Measurements from ENCODE around the gene SEC16B.
"Not testable (repeated sequence)": the region's sequence is repeated elsewhere in the genome, so short reads cannot be mapped to it uniquely, and the experiment has no call there.

Gene SEC16B

GRCh38 chr1:177969825-177970371 is at the start of gene SEC16B:
SEC16B (minus strand) TSS chr1:177970058; CDS start chr1:177967981, 2,077 bp downstream.
- Mint-ChIP-seq H3K9me3 (no peaks in the 10 kb centered on the region), H3K4me3 (no peak within 1 kb of the TSS), H3K4me1 (ENCODE audit: low read depth) (no peaks in the 10 kb centered on the region), H3K27ac (no peak within 1 kb of the TSS), H3K27me3 (ENCODE audit: low read depth) (no peaks in the 10 kb centered on the region), H3K36me3 (ENCODE audit: low read depth) (no peaks in the 10 kb centered on the region)

- no peaks in the 10 kb centered on the region for H3K36me3 Mint-ChIP-seq (ENCODE audit: low read depth)
Observed at GRCh38 chr1:178019622-178020021, 49.8 kb upstream of the SEC16B start.

GRCh38 chr1:178019208-178019607 is 49.4 kb upstream of the SEC16B start:
- Mint-ChIP-seq H3K4me1 (ENCODE audit: low read depth) (no peaks in the 10 kb centered on the region), H3K27me3 (ENCODE audit: low read depth) (no peaks in the 10 kb centered on the region), H3K9me3 (peaks cover 4% of the 10 kb centered on the region), H3K36me3 (ENCODE audit: low read depth) (no peaks in the 10 kb centered on the region), H3K27ac (no peak overlapping the region), H3K4me3 (no peak overlapping the region)

More at GRCh38 chr1:178019622-178020021, 49.8 kb upstream of the SEC16B start:
- Mint-ChIP-seq H3K4me3 (no peak overlapping the region), H3K9me3 (peaks cover 4% of the 10 kb centered on the region), H3K4me1 (ENCODE audit: low read depth) (no peaks in the 10 kb centered on the region), H3K27ac (no peak overlapping the region), H3K27me3 (ENCODE audit: low read depth) (no peaks in the 10 kb centered on the region)

GRCh38 chr1:178017517-178017916 is 47.7 kb upstream of the SEC16B start:
- H3K4me3 Mint-ChIP-seq: no peak overlapping the region
- H3K36me3 Mint-ChIP-seq (ENCODE audit: low read depth): no peaks in the 10 kb centered on the region
- no peaks in the 10 kb centered on the region for H3K4me1 Mint-ChIP-seq (ENCODE audit: low read depth)
- peaks cover 4% of the 10 kb centered on the region for H3K9me3 Mint-ChIP-seq
- no peaks in the 10 kb centered on the region for H3K27me3 Mint-ChIP-seq (ENCODE audit: low read depth)
- no peak overlapping the region for H3K27ac Mint-ChIP-seq

GRCh38 chr1:178011864-178012503 is 42.1 kb upstream of the SEC16B start:
- Mint-ChIP-seq H3K27me3 (ENCODE audit: low read depth) (no peaks in the 10 kb centered on the region), H3K27ac (no peak overlapping the region), H3K4me3 (no peak overlapping the region), H3K9me3 (no peaks in the 10 kb centered on the region), H3K4me1 (ENCODE audit: low read depth) (no peaks in the 10 kb centered on the region), H3K36me3 (ENCODE audit: low read depth) (no peaks in the 10 kb centered on the region)

GRCh38 chr1:178011465-178011828 is 41.6 kb upstream of the SEC16B start:
- Mint-ChIP-seq H3K27ac (no peak overlapping the region), H3K4me1 (ENCODE audit: low read depth) (no peaks in the 10 kb centered on the region), H3K9me3 (no peaks in the 10 kb centered on the region), H3K27me3 (ENCODE audit: low read depth) (no peaks in the 10 kb centered on the region), H3K36me3 (ENCODE audit: low read depth) (no peaks in the 10 kb centered on the region), H3K4me3 (no peak overlapping the region)

- H3K27me3 Mint-ChIP-seq (ENCODE audit: low read depth): no peaks in the 10 kb centered on the region
- no peaks in the 10 kb centered on the region for H3K36me3 Mint-ChIP-seq (ENCODE audit: low read depth)
- no peaks in the 10 kb centered on the region for H3K4me1 Mint-ChIP-seq (ENCODE audit: low read depth)
- peaks cover 3% of the 10 kb centered on the region for H3K9me3 Mint-ChIP-seq
- no peak overlapping the region for H3K4me3 Mint-ChIP-seq
- no peak overlapping the region for H3K27ac Mint-ChIP-seq
Observed at GRCh38 chr1:178010674-178011464, 41.0 kb upstream of the SEC16B start.

GRCh38 chr1:178006043-178006442 is 36.2 kb upstream of the SEC16B start:
- Mint-ChIP-seq H3K9me3 (peaks cover 3% of the 10 kb centered on the region), H3K4me3 (no peak overlapping the region), H3K27ac (no peak overlapping the region)

GRCh38 chr1:178005450-178005849 is 35.6 kb upstream of the SEC16B start:
- Mint-ChIP-seq H3K27ac (no peak overlapping the region), H3K4me1 (ENCODE audit: low read depth) (no peaks in the 10 kb centered on the region), H3K27me3 (ENCODE audit: low read depth) (no peaks in the 10 kb centered on the region), H3K9me3 (peaks cover 3% of the 10 kb centered on the region), H3K36me3 (ENCODE audit: low read depth) (no peaks in the 10 kb centered on the region), H3K4me3 (no peak overlapping the region)

More at GRCh38 chr1:178006043-178006442, 36.2 kb upstream of the SEC16B start:
- no peaks in the 10 kb centered on the region for H3K4me1 Mint-ChIP-seq (ENCODE audit: low read depth)
- no peaks in the 10 kb centered on the region for H3K27me3 Mint-ChIP-seq (ENCODE audit: low read depth)
- no peaks in the 10 kb centered on the region for H3K36me3 Mint-ChIP-seq (ENCODE audit: low read depth)

- no peaks in the 10 kb centered on the region for H3K27me3 Mint-ChIP-seq (ENCODE audit: low read depth)
- no peaks in the 10 kb centered on the region for H3K36me3 Mint-ChIP-seq (ENCODE audit: low read depth)
- no peak overlapping the region for H3K27ac Mint-ChIP-seq
- no peaks in the 10 kb centered on the region for H3K4me1 Mint-ChIP-seq (ENCODE audit: low read depth)
- H3K9me3 Mint-ChIP-seq: peaks cover 3% of the 10 kb centered on the region
- H3K4me3 Mint-ChIP-seq: no peak overlapping the region
Observed at GRCh38 chr1:178004926-178005391, 35.1 kb upstream of the SEC16B start.

GRCh38 chr1:177998696-177999631 is 29.1 kb upstream of the SEC16B start:
- Mint-ChIP-seq H3K27ac (no peak overlapping the region), H3K4me3 (no peak overlapping the region), H3K4me1 (ENCODE audit: low read depth) (no peaks in the 10 kb centered on the region), H3K9me3 (peaks cover 14% of the 10 kb centered on the region), H3K27me3 (ENCODE audit: low read depth) (no peaks in the 10 kb centered on the region), H3K36me3 (ENCODE audit: low read depth) (no peaks in the 10 kb centered on the region)

GRCh38 chr1:177996957-177997356 is 27.1 kb upstream of the SEC16B start:
- peaks cover 14% of the 10 kb centered on the region for H3K9me3 Mint-ChIP-seq
- no peaks in the 10 kb centered on the region for H3K4me1 Mint-ChIP-seq (ENCODE audit: low read depth)
- H3K36me3 Mint-ChIP-seq (ENCODE audit: low read depth): no peaks in the 10 kb centered on the region
- H3K27ac Mint-ChIP-seq: no peak overlapping the region
- H3K4me3 Mint-ChIP-seq: no peak overlapping the region
- H3K27me3 Mint-ChIP-seq (ENCODE audit: low read depth): no peaks in the 10 kb centered on the region

- Mint-ChIP-seq H3K27ac (no peak overlapping the region), H3K4me3 (no peak overlapping the region), H3K27me3 (ENCODE audit: low read depth) (no peaks in the 10 kb centered on the region), H3K4me1 (ENCODE audit: low read depth) (no peaks in the 10 kb centered on the region), H3K36me3 (ENCODE audit: low read depth) (no peaks in the 10 kb centered on the region), H3K9me3 (peaks cover 14% of the 10 kb centered on the region)
Observed at GRCh38 chr1:177995369-177995768, 25.5 kb upstream of the SEC16B start.

GRCh38 chr1:177986281-177986680 is 16.4 kb upstream of the SEC16B start:
- H3K9me3 Mint-ChIP-seq: peaks cover 17% of the 10 kb centered on the region
- H3K4me1 Mint-ChIP-seq (ENCODE audit: low read depth); H3K36me3 Mint-ChIP-seq (ENCODE audit: low read depth); H3K27me3 Mint-ChIP-seq (ENCODE audit: low read depth); H3K27ac Mint-ChIP-seq; H3K4me3 Mint-ChIP-seq: not testable (repeated sequence)

Data from T-helper 1 cell treated with Interleukin-12 subunit alpha and Interleukin-12 subunit beta and Interleukin-4 antibody, amounts not matched to agents 30 μg/mL and 1 μg/mL, for 36 hours (primary cell).